ENCODE results near the gene CTAG1B.

DNA sequence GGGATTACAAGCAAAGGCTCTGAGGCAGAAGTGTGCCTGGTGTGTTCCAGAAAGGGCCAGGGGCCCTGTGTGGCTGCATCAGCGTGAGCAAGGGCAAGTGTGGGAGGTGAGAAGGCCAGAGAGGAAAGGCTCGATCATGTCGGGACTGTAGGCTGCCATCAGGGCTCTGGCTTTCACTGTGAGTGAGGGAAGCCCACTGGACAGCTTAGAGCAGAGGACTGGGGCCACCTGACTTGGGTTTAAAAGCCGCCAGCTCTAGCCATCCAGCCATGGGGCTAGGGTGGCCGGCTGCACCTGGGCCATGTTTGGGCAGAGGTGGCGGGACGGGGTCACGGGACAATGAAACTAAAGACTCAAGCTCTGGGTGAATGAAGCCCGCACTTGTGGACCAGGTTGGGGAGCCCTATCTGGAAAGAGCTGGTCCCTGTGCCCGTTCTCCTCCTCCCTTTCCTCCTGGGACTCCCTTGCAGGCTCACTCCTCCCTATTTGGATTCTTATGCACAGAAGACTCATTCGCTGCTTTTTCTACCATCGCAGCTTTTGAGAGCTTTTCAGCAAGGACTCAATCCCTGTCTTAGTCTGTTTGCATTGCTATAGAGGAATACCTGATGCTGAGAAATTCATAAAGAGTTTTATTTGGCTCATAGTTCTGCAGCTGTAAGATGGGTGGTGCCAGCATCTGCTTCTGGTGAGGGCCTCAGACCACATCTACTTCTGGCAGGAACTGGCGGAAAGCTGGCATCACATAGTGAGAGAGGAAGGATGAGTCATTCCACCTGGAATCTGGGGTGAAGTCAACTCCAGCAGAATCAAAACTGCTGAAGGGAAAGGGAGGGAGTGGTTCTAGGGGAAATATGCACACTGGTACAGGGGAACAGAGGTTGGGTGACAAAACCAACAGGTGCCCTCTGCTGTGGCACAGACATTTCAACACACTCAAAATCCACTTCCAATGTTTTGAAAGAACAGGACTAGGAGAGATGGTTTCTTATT, 15.3 kb downstream of the CTAG1B start:
- TF ChIP-seq, protein P1, sequence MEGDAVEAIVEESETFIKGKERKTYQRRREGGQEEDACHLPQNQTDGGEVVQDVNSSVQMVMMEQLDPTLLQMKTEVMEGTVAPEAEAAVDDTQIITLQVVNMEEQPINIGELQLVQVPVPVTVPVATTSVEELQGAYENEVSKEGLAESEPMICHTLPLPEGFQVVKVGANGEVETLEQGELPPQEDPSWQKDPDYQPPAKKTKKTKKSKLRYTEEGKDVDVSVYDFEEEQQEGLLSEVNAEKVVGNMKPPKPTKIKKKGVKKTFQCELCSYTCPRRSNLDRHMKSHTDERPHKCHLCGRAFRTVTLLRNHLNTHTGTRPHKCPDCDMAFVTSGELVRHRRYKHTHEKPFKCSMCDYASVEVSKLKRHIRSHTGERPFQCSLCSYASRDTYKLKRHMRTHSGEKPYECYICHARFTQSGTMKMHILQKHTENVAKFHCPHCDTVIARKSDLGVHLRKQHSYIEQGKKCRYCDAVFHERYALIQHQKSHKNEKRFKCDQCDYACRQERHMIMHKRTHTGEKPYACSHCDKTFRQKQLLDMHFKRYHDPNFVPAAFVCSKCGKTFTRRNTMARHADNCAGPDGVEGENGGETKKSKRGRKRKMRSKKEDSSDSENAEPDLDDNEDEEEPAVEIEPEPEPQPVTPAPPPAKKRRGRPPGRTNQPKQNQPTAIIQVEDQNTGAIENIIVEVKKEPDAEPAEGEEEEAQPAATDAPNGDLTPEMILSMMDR (IDR thresholded peaks at IDR 0.05; ENCODE audit: poor library complexity), result no peak
- TF ChIP-seq EZH2phosphoT487 (IDR thresholded peaks at IDR 0.05; ENCODE audit: low read depth, severe bottlenecking, unreplicated experiment), result no peak
